Large intestine (tissue), 3 donors: Measurements from ENCODE around the gene NFIB. TPM values are rescaled to one million over a fixed set of nuclear protein-coding genes. Genes with fewer than 3 reads are reported as not detected.

Experiments used
- DNase-seq, 2 donors: peaks; one replicate each; pipeline versions ENCODE4 v3.0.0 to v3.0.0-alpha.2; 2013
- H3K27ac ChIP-seq: one replicate; pipeline ENCODE4 v1.5.1; 2013; ENCODE audit warnings: low read length
- H3K27me3 ChIP-seq: 2 replicates; pipeline ENCODE4 v1.6.1; 2013; ENCODE audit warnings: low read length; ENCODE audit not compliant: control insufficient read depth, insufficient read depth
- H3K36me3 ChIP-seq: 2 replicates; pipeline ENCODE4 v1.6.1; 2013; ENCODE audit warnings: low read length; ENCODE audit not compliant: control insufficient read depth, insufficient read depth
- H3K4me1 ChIP-seq: one replicate; pipeline ENCODE4 v1.6.1; 2013; ENCODE audit warnings: low read length; ENCODE audit not compliant: control insufficient read depth, insufficient read depth
- H3K4me3 ChIP-seq: one replicate; pipeline ENCODE4 v1.5.1; 2013; ENCODE audit warnings: low read length
- H3K9me3 ChIP-seq: one replicate; pipeline ENCODE4 v1.6.1; 2013; ENCODE audit warnings: mild to moderate bottlenecking, low read depth, low read length, moderate library complexity; ENCODE audit not compliant: control insufficient read depth
- WGBS: methylation state at CpG from one replicate; pipeline ENCODE4 v1.1.5; 2013; ENCODE audit warnings: low lambda C conversion rate; ENCODE audit not compliant: insufficient coverage; 5-methylcytosine and 5-hydroxymethylcytosine counted together
- polyA plus RNA-seq: library from polyadenylated mRNA; unstranded; fragments of 120-200 nt; gene quantifications from one replicate; pipeline ENCODE4 v1.2.1, GENCODE V29; 2013

NFIB gene
- polyA plus RNA-seq, 1 donor = 16.6 TPM

- no peak overlapping the region for H3K27ac ChIP-seq
- peaks cover 10% of the 10 kb centered on the region for H3K27me3 ChIP-seq
- no peaks in the 10 kb centered on the region for H3K36me3 ChIP-seq
- H3K4me3 ChIP-seq = no peak overlapping the region
- peaks cover 3% of the 10 kb centered on the region for H3K4me1 ChIP-seq
- DNase-seq = no peak
- H3K9me3 ChIP-seq = no peaks in the 10 kb centered on the region
Observed at GRCh38 chr9:14095277-14095676, 218.7 kb downstream of the NFIB start.

GRCh38 chr9:14094491-14094890 is 219.4 kb downstream of the NFIB start:
- Histone ChIP-seq H3K27me3 (peaks cover 10% of the 10 kb centered on the region), H3K27ac (no peak overlapping the region), H3K9me3 (no peaks in the 10 kb centered on the region), H3K4me3 (no peak overlapping the region), H3K4me1 (peaks cover 3% of the 10 kb centered on the region), H3K36me3 (no peaks in the 10 kb centered on the region)
- no peak for DNase-seq
- WGBS = 96% methylated on average over 4 of the region's 5 CpGs

GRCh38 chr9:14092344-14092743 is 221.6 kb downstream of the NFIB start:
- DNase-seq = no peak
- 100% methylated on average over 1 of the region's 1 CpG for WGBS
- Histone ChIP-seq H3K4me1 (no peaks in the 10 kb centered on the region), H3K9me3 (no peaks in the 10 kb centered on the region), H3K4me3 (no peak overlapping the region), H3K27ac (no peak overlapping the region), H3K27me3 (peaks cover 8% of the 10 kb centered on the region), H3K36me3 (peaks cover 3% of the 10 kb centered on the region)

- H3K36me3 ChIP-seq = peaks cover 3% of the 10 kb centered on the region
- no peaks in the 10 kb centered on the region for H3K27me3 ChIP-seq
- no peak for DNase-seq
- H3K27ac ChIP-seq = no peak overlapping the region
- no CpG with 5 or more reads among the region's 4 CpGs for WGBS
- no peak overlapping the region for H3K4me3 ChIP-seq
- no peaks in the 10 kb centered on the region for H3K9me3 ChIP-seq
- H3K4me1 ChIP-seq = no peaks in the 10 kb centered on the region
Observed at GRCh38 chr9:14089051-14089803, 224.7 kb downstream of the NFIB start.

- no peak overlapping the region for H3K4me3 ChIP-seq
- H3K36me3 ChIP-seq = peaks cover 3% of the 10 kb centered on the region
- DNase-seq = no peak
- H3K27ac ChIP-seq = no peak overlapping the region
- no peaks in the 10 kb centered on the region for H3K9me3 ChIP-seq
- WGBS = 82% methylated on average over 2 of the region's 7 CpGs
- no peaks in the 10 kb centered on the region for H3K27me3 ChIP-seq
- H3K4me1 ChIP-seq = no peaks in the 10 kb centered on the region
Observed at GRCh38 chr9:14087576-14087975, 226.4 kb downstream of the NFIB start.

- H3K4me1 ChIP-seq = no peaks in the 10 kb centered on the region
- no peak for DNase-seq
- 96% methylated on average over 5 of the region's 5 CpGs for WGBS
- H3K27ac ChIP-seq = no peak overlapping the region
- H3K9me3 ChIP-seq = no peaks in the 10 kb centered on the region
- no peak overlapping the region for H3K4me3 ChIP-seq
- peaks cover 3% of the 10 kb centered on the region for H3K36me3 ChIP-seq
- H3K27me3 ChIP-seq = no peaks in the 10 kb centered on the region
Observed at GRCh38 chr9:14086495-14086894, 227.4 kb downstream of the NFIB start.

- WGBS = no CpG with 5 or more reads among the region's 1 CpG
- DNase-seq = no peak
- H3K36me3 ChIP-seq = peaks cover 3% of the 10 kb centered on the region
- no peaks in the 10 kb centered on the region for H3K4me1 ChIP-seq
- no peaks in the 10 kb centered on the region for H3K9me3 ChIP-seq
- no peaks in the 10 kb centered on the region for H3K27me3 ChIP-seq
- H3K4me3 ChIP-seq = no peak overlapping the region
- H3K27ac ChIP-seq = no peak overlapping the region
Observed at GRCh38 chr9:14085810-14086209, 228.1 kb downstream of the NFIB start.

GRCh38 chr9:14084867-14085266 is 229.1 kb downstream of the NFIB start:
- no CpG with 5 or more reads among the region's 3 CpGs for WGBS
- peaks cover 3% of the 10 kb centered on the region for H3K36me3 ChIP-seq
- no peak overlapping the region for H3K4me3 ChIP-seq
- no peaks in the 10 kb centered on the region for H3K27me3 ChIP-seq
- H3K27ac ChIP-seq = no peak overlapping the region
- H3K4me1 ChIP-seq = no peaks in the 10 kb centered on the region
- H3K9me3 ChIP-seq = no peaks in the 10 kb centered on the region
- DNase-seq = no peak

GRCh38 chr9:14083366-14083765 is 230.6 kb downstream of the NFIB start:
- no peaks in the 10 kb centered on the region for H3K9me3 ChIP-seq
- no peak overlapping the region for H3K4me3 ChIP-seq
- no CpG with 5 or more reads among the region's 1 CpG for WGBS
- H3K4me1 ChIP-seq = no peaks in the 10 kb centered on the region
- no peak overlapping the region for H3K27ac ChIP-seq
- H3K27me3 ChIP-seq = no peaks in the 10 kb centered on the region
- DNase-seq = no peak
- H3K36me3 ChIP-seq = peaks cover 3% of the 10 kb centered on the region

GRCh38 chr9:14082732-14083131 is 231.2 kb downstream of the NFIB start:
- no peak for DNase-seq
- H3K27me3 ChIP-seq = no peaks in the 10 kb centered on the region
- H3K9me3 ChIP-seq = no peaks in the 10 kb centered on the region
- no peak overlapping the region for H3K27ac ChIP-seq
- no peak overlapping the region for H3K4me3 ChIP-seq
- no peaks in the 10 kb centered on the region for H3K4me1 ChIP-seq
- H3K36me3 ChIP-seq = peaks cover 2% of the 10 kb centered on the region
- WGBS = no CpG with 5 or more reads among the region's 3 CpGs

GRCh38 chr9:14081745-14082144 is 232.2 kb downstream of the NFIB start:
- WGBS = no CpG with 5 or more reads among the region's 4 CpGs
- Histone ChIP-seq H3K27ac (no peak overlapping the region), H3K27me3 (peaks cover under 1% of the 10 kb centered on the region)

More at GRCh38 chr9:14081745-14082144, 232.2 kb downstream of the NFIB start:
- H3K4me3 ChIP-seq = no peak overlapping the region
- H3K36me3 ChIP-seq = no peaks in the 10 kb centered on the region
- no peak for DNase-seq
- H3K9me3 ChIP-seq = no peaks in the 10 kb centered on the region
- no peaks in the 10 kb centered on the region for H3K4me1 ChIP-seq
